GM19238 (cell line): Measurements from ENCODE around the gene FGF12.
"Not testable (repeated sequence)": the region's sequence is repeated elsewhere in the genome, so short reads cannot be mapped to it uniquely, and the experiment has no call there.

Experiments
- DNase-seq: peaks from one replicate; pipeline ENCODE4 v3.0.0; 2011; ENCODE audit warnings: low spot score; ENCODE audit not compliant: insufficient read length

The FGF12 gene

GRCh38 chr3:192727032-192727847, at the start of gene FGF12:
Gene FGF12, minus strand, starts transcription at chr3:192727541.
- no peak for DNase-seq

- DNase-seq: not testable (repeated sequence)
Measured at GRCh38 chr3:192774341-192774740, 47.0 kb upstream of the FGF12 start.

- no peak for DNase-seq
Measured at GRCh38 chr3:192772240-192772894, 45.0 kb upstream of the FGF12 start.

- DNase-seq: no peak
Measured at GRCh38 chr3:192758654-192759053, 31.3 kb upstream of the FGF12 start.

GRCh38 chr3:192751148-192751547, 23.8 kb upstream of the FGF12 start:
- no peak for DNase-seq

- no peak for DNase-seq
Measured at GRCh38 chr3:192750201-192750600, 22.9 kb upstream of the FGF12 start.

- DNase-seq: no peak
Measured at GRCh38 chr3:192747746-192748145, 20.4 kb upstream of the FGF12 start.

- no peak for DNase-seq
Measured at GRCh38 chr3:192747145-192747544, 19.8 kb upstream of the FGF12 start.

GRCh38 chr3:192745150-192745549, 17.8 kb upstream of the FGF12 start:
- no peak for DNase-seq

GRCh38 chr3:192744604-192745003, 17.3 kb upstream of the FGF12 start:
- DNase-seq: not testable (repeated sequence)

- no peak for DNase-seq
Measured at GRCh38 chr3:192737506-192737905, 10.2 kb upstream of the FGF12 start.

- no peak for DNase-seq
Measured at GRCh38 chr3:192731233-192731632, 3.9 kb upstream of the FGF12 start.

GRCh38 chr3:192726385-192726784, 956 bp downstream of the FGF12 start:
- DNase-seq: no peak

- no peak for DNase-seq
Measured at GRCh38 chr3:192719964-192720363, 7.4 kb downstream of the FGF12 start.

- no peak for DNase-seq
Measured at GRCh38 chr3:192718156-192718555, 9.2 kb downstream of the FGF12 start.

- DNase-seq: no peak
Measured at GRCh38 chr3:192715126-192715525, 12.2 kb downstream of the FGF12 start.

- not testable (repeated sequence) for DNase-seq
Measured at GRCh38 chr3:192711126-192711525, 16.2 kb downstream of the FGF12 start.

- no peak for DNase-seq
Measured at GRCh38 chr3:192710366-192710765, 17.0 kb downstream of the FGF12 start.

GRCh38 chr3:192706272-192706671, 21.1 kb downstream of the FGF12 start:
- no peak for DNase-seq

GRCh38 chr3:192700885-192701284, 26.5 kb downstream of the FGF12 start:
- DNase-seq: no peak

GRCh38 chr3:192696943-192697587, 30.3 kb downstream of the FGF12 start:
- no peak for DNase-seq

- DNase-seq: no peak
Measured at GRCh38 chr3:192687488-192688152, 39.7 kb downstream of the FGF12 start.
